A549 treated with RU486 at 1 μM for 4 hours (cell line): Measurements from ENCODE around the gene CPSF2. TPM values are rescaled to one million over a fixed set of nuclear protein-coding genes. Genes with fewer than 3 reads are reported as not detected.

Experiments used
- total RNA-seq: library from RNA; stranded (reverse); fragments of 200-300 nt; extraction: Qiagen RNA extraction; gene quantifications from 5 replicates; pipeline ENCODE4 v1.2.3, GENCODE V29; 2022; ENCODE audit warnings: low read depth

Gene CPSF2
- 36.5 to 48.7 TPM (median 43.0 TPM) in 5 replicates for total RNA-seq

GRCh38 chr14:92121670-92122350 lies at the start of gene CPSF2, which contains the start of gene NDUFB1:
Gene CPSF2, plus strand, starts transcription at chr14:92121969. Its CDS starts 9,016 bp downstream, at chr14:92130985.
Gene NDUFB1, minus strand, starts transcription at chr14:92121706. Its CDS starts 4,069 bp downstream, at chr14:92117637.

GRCh38 chr14:92106143-92106926 lies 15.4 kb upstream of the CPSF2 start, which contains the start of gene ATXN3:
Gene ATXN3, minus strand, starts transcription at chr14:92106582. Its CDS starts 30 bp downstream, at chr14:92106552.

Other genes starting within 250 kb of the CPSF2 start
- gene FBLN5, start 174.3 kb upstream of the CPSF2 start, total RNA-seq: 1.8 to 2.3 TPM (median 2.2 TPM) in 5 replicates
- gene TRIP11, start 81.9 kb upstream of the CPSF2 start, total RNA-seq: 5.4 to 10.6 TPM (median 7.9 TPM) in 5 replicates
- gene ATXN3, start 15.4 kb upstream of the CPSF2 start, total RNA-seq: 20.1 to 40.5 TPM (median 24.6 TPM) in 5 replicates
- gene NDUFB1, start 263 bp upstream of the CPSF2 start, total RNA-seq: 314 to 463 TPM (median 357 TPM) in 5 replicates
- 0.08 to 0.35 TPM (median 0.11 TPM) in 5 replicates for gene SLC24A4, start 201.2 kb downstream of the CPSF2 start, total RNA-seq